ENCODE data around the gene MTUS2.

MTUS2 gene

GRCh38 chr13:29270271-29270985 is 450.3 kb downstream of the MTUS2 start:
- Histone ChIP-seq H3K27ac (ENCODE audit: insufficient read depth, low read length, poor library complexity, severe bottlenecking) (no peak overlapping the region), H3K4me1 (ENCODE audit: control insufficient read depth, insufficient read depth, low read length, poor library complexity, severe bottlenecking) (no peaks in the 10 kb centered on the region)

DNA sequence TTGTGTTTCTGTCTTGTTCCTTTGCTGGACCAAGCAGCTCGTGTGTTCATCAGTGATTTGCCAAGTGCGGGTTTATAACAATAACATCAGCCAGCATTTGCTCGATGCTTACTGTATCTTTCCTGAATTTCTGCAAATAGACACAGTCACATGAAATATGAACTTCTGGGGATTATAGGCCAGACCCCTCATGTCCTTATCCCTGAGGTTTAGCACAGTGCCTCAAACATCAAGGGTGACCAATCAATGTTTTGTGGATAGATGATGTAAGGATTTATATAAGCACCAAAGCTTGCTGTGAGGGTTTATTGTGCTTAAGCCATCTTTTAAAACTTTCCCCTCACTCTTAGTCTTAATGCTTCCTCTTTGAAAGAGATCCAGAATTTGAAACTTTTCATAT is 451.5 kb downstream of the MTUS2 start:
- Histone ChIP-seq H3K4me3 (ENCODE audit: insufficient read depth, low read depth, low read length, poor library complexity, severe bottlenecking) (no peak overlapping the region), H3K27me3 (replicated peaks; ENCODE audit: control insufficient read depth, insufficient read depth, low read length, poor library complexity, severe bottlenecking) (no peaks in the 10 kb centered on the region)

More at GRCh38 chr13:29270271-29270985, 450.3 kb downstream of the MTUS2 start:
- Histone ChIP-seq H3K4me3 (ENCODE audit: insufficient read depth, low read depth, low read length, poor library complexity, severe bottlenecking) (no peak overlapping the region), H3K9me3 (ENCODE audit: control insufficient read depth, low read length) (no peaks in the 10 kb centered on the region), H3K27me3 (replicated peaks; ENCODE audit: control insufficient read depth, insufficient read depth, low read length, poor library complexity, severe bottlenecking) (no peaks in the 10 kb centered on the region), H3K36me3 (ENCODE audit: control insufficient read depth, insufficient read depth, low read length) (no peaks in the 10 kb centered on the region)
- no peak for DNase-seq

DNA sequence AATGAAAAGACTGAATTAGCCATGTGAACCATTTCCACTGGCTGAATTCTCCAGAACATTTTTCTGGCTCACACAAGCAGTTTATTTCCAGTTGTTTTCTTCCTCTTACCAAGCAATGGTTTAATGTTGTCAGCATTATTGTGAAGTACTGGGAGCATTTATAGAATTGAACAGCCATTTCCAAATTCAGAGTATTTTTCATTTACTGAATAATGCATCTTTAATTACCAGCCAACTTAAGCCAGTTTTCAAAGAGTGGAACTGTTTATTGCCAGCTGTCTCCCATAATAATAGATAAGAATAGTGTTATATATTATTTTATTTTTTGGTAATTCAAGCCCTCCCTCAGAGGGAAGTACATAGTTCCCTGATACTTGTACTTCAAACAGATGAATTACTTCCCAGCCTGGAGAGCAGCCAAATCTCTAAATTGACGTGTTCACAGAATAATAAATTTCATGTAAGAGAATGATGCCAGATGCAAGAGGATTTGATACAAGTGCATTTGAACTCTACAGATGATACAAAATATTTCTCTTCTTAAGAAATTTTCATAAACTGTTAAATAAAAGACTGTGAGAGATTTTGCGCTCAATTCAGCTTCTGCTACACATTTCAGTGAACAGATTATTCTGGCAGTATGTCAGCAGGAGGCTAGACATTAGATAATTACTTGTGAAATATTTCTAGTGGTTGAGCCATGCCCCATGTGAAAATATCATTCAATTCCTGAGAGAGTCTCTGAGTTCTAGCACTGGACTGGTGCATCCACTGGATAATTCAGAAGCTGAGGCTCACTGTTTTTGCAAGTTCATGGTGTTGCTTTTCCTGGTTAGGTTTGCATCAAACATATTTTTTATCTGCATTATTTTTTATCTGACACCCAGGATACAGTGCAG is 459.5 kb downstream of the MTUS2 start:
- Histone ChIP-seq H3K4me1 (ENCODE audit: control insufficient read depth, insufficient read depth, low read length, poor library complexity, severe bottlenecking) (no peaks in the 10 kb centered on the region), H3K36me3 (ENCODE audit: control insufficient read depth, insufficient read depth, low read length) (no peaks in the 10 kb centered on the region), H3K9me3 (ENCODE audit: control insufficient read depth, low read length) (no peaks in the 10 kb centered on the region), H3K27ac (ENCODE audit: insufficient read depth, low read length, poor library complexity, severe bottlenecking) (no peak overlapping the region), H3K4me3 (ENCODE audit: insufficient read depth, low read depth, low read length, poor library complexity, severe bottlenecking) (no peak overlapping the region), H3K27me3 (replicated peaks; ENCODE audit: control insufficient read depth, insufficient read depth, low read length, poor library complexity, severe bottlenecking) (no peaks in the 10 kb centered on the region)
- no peak for DNase-seq

More for the DNA sequence above, 451.5 kb downstream of the MTUS2 start:
- H3K9me3 ChIP-seq (ENCODE audit: control insufficient read depth, low read length) = no peaks in the 10 kb centered on the region
- no peak for DNase-seq
- no peaks in the 10 kb centered on the region for H3K4me1 ChIP-seq (ENCODE audit: control insufficient read depth, insufficient read depth, low read length, poor library complexity, severe bottlenecking)
- H3K36me3 ChIP-seq (ENCODE audit: control insufficient read depth, insufficient read depth, low read length) = no peaks in the 10 kb centered on the region
- no peak overlapping the region for H3K27ac ChIP-seq (ENCODE audit: insufficient read depth, low read length, poor library complexity, severe bottlenecking)

- H3K27ac ChIP-seq (ENCODE audit: insufficient read depth, low read length, poor library complexity, severe bottlenecking) = no peak overlapping the region
- no peaks in the 10 kb centered on the region for H3K27me3 ChIP-seq (replicated peaks; ENCODE audit: control insufficient read depth, insufficient read depth, low read length, poor library complexity, severe bottlenecking)
- H3K36me3 ChIP-seq (ENCODE audit: control insufficient read depth, insufficient read depth, low read length) = no peaks in the 10 kb centered on the region
- DNase-seq = no peak
- no peak overlapping the region for H3K4me3 ChIP-seq (ENCODE audit: insufficient read depth, low read depth, low read length, poor library complexity, severe bottlenecking)
- no peaks in the 10 kb centered on the region for H3K4me1 ChIP-seq (ENCODE audit: control insufficient read depth, insufficient read depth, low read length, poor library complexity, severe bottlenecking)
- H3K9me3 ChIP-seq (ENCODE audit: control insufficient read depth, low read length) = no peaks in the 10 kb centered on the region
Observed at GRCh38 chr13:29281932-29282495, 461.9 kb downstream of the MTUS2 start.

DNA sequence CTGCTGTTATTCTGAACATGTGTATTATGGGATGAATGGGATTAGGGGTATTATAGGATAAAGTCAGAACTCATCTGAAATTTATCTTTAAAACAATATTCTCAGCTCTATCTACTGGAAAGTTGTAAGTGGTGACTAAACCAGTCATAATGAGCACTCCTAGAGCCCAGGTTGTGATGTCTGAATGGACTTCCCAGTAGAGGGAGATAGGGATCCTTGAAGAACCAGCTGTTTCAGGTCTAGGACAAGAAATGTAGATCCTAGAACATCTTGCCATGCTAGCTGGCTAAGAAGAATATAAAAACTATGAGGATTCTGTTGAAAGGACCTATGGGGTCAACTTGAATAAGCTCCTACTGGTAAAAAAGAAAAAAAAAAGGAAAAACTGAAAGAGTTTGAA is 464.6 kb downstream of the MTUS2 start:
- no peaks in the 10 kb centered on the region for H3K4me1 ChIP-seq (ENCODE audit: control insufficient read depth, insufficient read depth, low read length, poor library complexity, severe bottlenecking)
- no peak for DNase-seq
- no peaks in the 10 kb centered on the region for H3K36me3 ChIP-seq (ENCODE audit: control insufficient read depth, insufficient read depth, low read length)
- no peak overlapping the region for H3K4me3 ChIP-seq (ENCODE audit: insufficient read depth, low read depth, low read length, poor library complexity, severe bottlenecking)
- H3K27me3 ChIP-seq (replicated peaks; ENCODE audit: control insufficient read depth, insufficient read depth, low read length, poor library complexity, severe bottlenecking) = no peaks in the 10 kb centered on the region
- H3K27ac ChIP-seq (ENCODE audit: insufficient read depth, low read length, poor library complexity, severe bottlenecking) = no peak overlapping the region
- H3K9me3 ChIP-seq (ENCODE audit: control insufficient read depth, low read length) = no peaks in the 10 kb centered on the region

GRCh38 chr13:29287237-29287636 is 467.1 kb downstream of the MTUS2 start:
- H3K36me3 ChIP-seq (ENCODE audit: control insufficient read depth, insufficient read depth, low read length) = no peaks in the 10 kb centered on the region
- no peak overlapping the region for H3K27ac ChIP-seq (ENCODE audit: insufficient read depth, low read length, poor library complexity, severe bottlenecking)
- no peak overlapping the region for H3K4me3 ChIP-seq (ENCODE audit: insufficient read depth, low read depth, low read length, poor library complexity, severe bottlenecking)
- no peaks in the 10 kb centered on the region for H3K4me1 ChIP-seq (ENCODE audit: control insufficient read depth, insufficient read depth, low read length, poor library complexity, severe bottlenecking)
- DNase-seq = no peak
- no peaks in the 10 kb centered on the region for H3K27me3 ChIP-seq (replicated peaks; ENCODE audit: control insufficient read depth, insufficient read depth, low read length, poor library complexity, severe bottlenecking)
- H3K9me3 ChIP-seq (ENCODE audit: control insufficient read depth, low read length) = no peaks in the 10 kb centered on the region

- Histone ChIP-seq H3K27me3 (replicated peaks; ENCODE audit: control insufficient read depth, insufficient read depth, low read length, poor library complexity, severe bottlenecking) (no peaks in the 10 kb centered on the region), H3K36me3 (ENCODE audit: control insufficient read depth, insufficient read depth, low read length) (no peaks in the 10 kb centered on the region), H3K4me1 (ENCODE audit: control insufficient read depth, insufficient read depth, low read length, poor library complexity, severe bottlenecking) (no peaks in the 10 kb centered on the region), H3K4me3 (ENCODE audit: insufficient read depth, low read depth, low read length, poor library complexity, severe bottlenecking) (no peak overlapping the region), H3K9me3 (ENCODE audit: control insufficient read depth, low read length) (no peaks in the 10 kb centered on the region), H3K27ac (ENCODE audit: insufficient read depth, low read length, poor library complexity, severe bottlenecking) (no peak overlapping the region)
- DNase-seq = no peak
Observed at GRCh38 chr13:29292045-29292444, 471.9 kb downstream of the MTUS2 start.

DNA sequence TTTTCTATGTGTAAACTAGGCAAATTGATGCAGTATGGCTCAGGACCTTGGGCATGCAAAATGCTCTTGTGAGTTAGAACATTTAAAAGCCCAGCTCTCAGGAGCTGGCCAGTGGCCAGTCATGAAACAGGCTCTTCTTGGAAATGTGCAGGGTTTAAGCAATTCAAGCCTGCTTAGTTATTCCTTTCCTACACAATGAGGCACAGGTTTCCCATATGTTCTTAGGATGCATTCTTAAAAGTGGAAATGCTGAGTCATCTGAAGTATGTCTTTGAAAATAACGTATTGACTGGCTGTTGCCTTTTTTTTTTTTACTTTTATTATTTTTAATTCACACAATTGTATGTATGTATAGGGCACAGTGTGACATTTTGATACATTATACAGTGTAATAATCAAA is 474.7 kb downstream of the MTUS2 start:
- Histone ChIP-seq H3K36me3 (ENCODE audit: control insufficient read depth, insufficient read depth, low read length) (no peaks in the 10 kb centered on the region), H3K27me3 (replicated peaks; ENCODE audit: control insufficient read depth, insufficient read depth, low read length, poor library complexity, severe bottlenecking) (no peaks in the 10 kb centered on the region), H3K9me3 (ENCODE audit: control insufficient read depth, low read length) (no peaks in the 10 kb centered on the region), H3K4me1 (ENCODE audit: control insufficient read depth, insufficient read depth, low read length, poor library complexity, severe bottlenecking) (no peaks in the 10 kb centered on the region), H3K4me3 (ENCODE audit: insufficient read depth, low read depth, low read length, poor library complexity, severe bottlenecking) (no peak overlapping the region), H3K27ac (ENCODE audit: insufficient read depth, low read length, poor library complexity, severe bottlenecking) (no peak overlapping the region)
- DNase-seq = no peak

DNA sequence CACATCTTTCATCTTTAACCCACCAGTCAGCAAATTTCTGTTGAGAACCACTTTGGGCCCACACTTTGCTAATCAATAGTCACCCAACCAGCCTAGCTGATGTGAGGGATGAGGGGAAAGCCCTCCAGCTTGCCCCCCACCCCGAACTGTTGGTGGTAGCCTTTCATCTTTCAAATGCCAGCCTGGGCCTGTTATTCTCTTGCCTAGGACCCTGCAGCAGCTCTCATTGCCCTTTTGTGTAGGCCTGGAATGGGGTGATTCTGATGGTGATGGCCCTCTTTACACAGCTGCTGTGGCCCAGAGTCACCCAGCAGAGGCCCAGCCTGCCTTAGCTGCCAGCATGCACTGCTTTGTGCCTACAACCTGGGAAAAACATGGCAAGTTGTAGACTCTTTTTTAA is 480.9 kb downstream of the MTUS2 start:
- H3K27me3 ChIP-seq (replicated peaks; ENCODE audit: control insufficient read depth, insufficient read depth, low read length, poor library complexity, severe bottlenecking) = no peaks in the 10 kb centered on the region
- H3K9me3 ChIP-seq (ENCODE audit: control insufficient read depth, low read length) = no peaks in the 10 kb centered on the region
- no peak for DNase-seq
- no peak overlapping the region for H3K4me3 ChIP-seq (ENCODE audit: insufficient read depth, low read depth, low read length, poor library complexity, severe bottlenecking)
- no peaks in the 10 kb centered on the region for H3K4me1 ChIP-seq (ENCODE audit: control insufficient read depth, insufficient read depth, low read length, poor library complexity, severe bottlenecking)
- H3K36me3 ChIP-seq (ENCODE audit: control insufficient read depth, insufficient read depth, low read length) = no peaks in the 10 kb centered on the region
- H3K27ac ChIP-seq (ENCODE audit: insufficient read depth, low read length, poor library complexity, severe bottlenecking) = no peak overlapping the region

DNA sequence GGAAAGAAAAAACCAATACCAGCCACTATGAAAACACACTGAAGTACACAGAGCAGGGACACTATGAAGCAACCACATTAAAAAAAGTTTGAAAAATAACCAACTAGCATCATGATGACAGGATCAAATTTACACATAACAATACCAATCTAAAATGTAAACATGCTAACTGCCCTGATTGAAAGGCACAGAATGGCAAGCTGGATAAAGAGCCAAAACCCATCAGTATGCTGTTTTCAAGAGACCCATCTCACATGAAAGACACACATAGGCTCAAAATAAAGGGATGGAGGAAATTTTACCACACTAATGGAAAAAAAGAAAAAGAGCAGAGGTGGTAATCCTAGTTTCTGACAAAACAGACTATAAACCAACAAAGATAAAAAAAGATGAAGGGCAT is 484.0 kb downstream of the MTUS2 start:
- no peaks in the 10 kb centered on the region for H3K9me3 ChIP-seq (ENCODE audit: control insufficient read depth, low read length)
- DNase-seq = no peak
- H3K36me3 ChIP-seq (ENCODE audit: control insufficient read depth, insufficient read depth, low read length) = no peaks in the 10 kb centered on the region
- no peaks in the 10 kb centered on the region for H3K27me3 ChIP-seq (replicated peaks; ENCODE audit: control insufficient read depth, insufficient read depth, low read length, poor library complexity, severe bottlenecking)
- no peak overlapping the region for H3K27ac ChIP-seq (ENCODE audit: insufficient read depth, low read length, poor library complexity, severe bottlenecking)
- H3K4me3 ChIP-seq (ENCODE audit: insufficient read depth, low read depth, low read length, poor library complexity, severe bottlenecking) = no peak overlapping the region
- no peaks in the 10 kb centered on the region for H3K4me1 ChIP-seq (ENCODE audit: control insufficient read depth, insufficient read depth, low read length, poor library complexity, severe bottlenecking)
